Measurements from ENCODE around the gene MAPK1. TPM values are rescaled to one million over a fixed set of nuclear protein-coding genes. Genes with fewer than 3 reads are reported as not detected.
"Not testable (repeated sequence)": the region's sequence is repeated elsewhere in the genome, so short reads cannot be mapped to it uniquely, and the experiment has no call there.

MAPK1 gene
- total RNA-seq, 1 donor, result 74.2 TPM

GRCh38 chr22:21727159-21727558 lies 140.3 kb downstream of the MAPK1 start:
- TF ChIP-seq CTCF (IDR thresholded peaks at IDR 0.05; ENCODE audit: insufficient read depth, low read length), result no peak

GRCh38 chr22:21726650-21727049 lies 140.8 kb downstream of the MAPK1 start:
- no peak for TF ChIP-seq CTCF (IDR thresholded peaks at IDR 0.05; ENCODE audit: insufficient read depth, low read length)
- no peak for DNase-seq (ENCODE audit: low read depth)
- H3K4me3 ChIP-seq (ENCODE audit: low read depth, low read length), result no peak overlapping the region

More at GRCh38 chr22:21727159-21727558, 140.3 kb downstream of the MAPK1 start:
- no peak overlapping the region for H3K4me3 ChIP-seq (ENCODE audit: low read depth, low read length)
- no peak for DNase-seq (ENCODE audit: low read depth)

GRCh38 chr22:21725956-21726649 lies 141.3 kb downstream of the MAPK1 start:
- TF ChIP-seq CTCF (IDR thresholded peaks at IDR 0.05; ENCODE audit: insufficient read depth, low read length), result no peak
- no peak for DNase-seq (ENCODE audit: low read depth)
- no peak overlapping the region for H3K4me3 ChIP-seq (ENCODE audit: low read depth, low read length)

- DNase-seq (ENCODE audit: low read depth); H3K4me3 ChIP-seq (ENCODE audit: low read depth, low read length): not testable (repeated sequence)
Measured at GRCh38 chr22:21724496-21724895, 142.9 kb downstream of the MAPK1 start.

GRCh38 chr22:21721195-21721852 lies 146.1 kb downstream of the MAPK1 start:
- DNase-seq (ENCODE audit: low read depth); H3K4me3 ChIP-seq (ENCODE audit: low read depth, low read length): not testable (repeated sequence)

GRCh38 chr22:21720191-21720859 lies 147.1 kb downstream of the MAPK1 start:
- DNase-seq (ENCODE audit: low read depth); H3K4me3 ChIP-seq (ENCODE audit: low read depth, low read length): not testable (repeated sequence)

- no peak for DNase-seq (ENCODE audit: low read depth)
Measured at GRCh38 chr22:21719024-21719423, 148.4 kb downstream of the MAPK1 start.

More at GRCh38 chr22:21719024-21719423, 148.4 kb downstream of the MAPK1 start:
- no peak overlapping the region for H3K4me3 ChIP-seq (ENCODE audit: low read depth, low read length)
- TF ChIP-seq CTCF (IDR thresholded peaks at IDR 0.05; ENCODE audit: insufficient read depth, low read length), result no peak

All from fibroblast of the aortic adventitia (primary cell).